Liver (tissue), 9 donors: Measurements from ENCODE around the gene ANO7. TPM values are rescaled to one million over a fixed set of nuclear protein-coding genes. Genes with fewer than 3 reads are reported as not detected.

ENCODE experiments used
- DNase-seq: peaks from one replicate; pipeline ENCODE4 v3.0.0-alpha.2; 2017; ENCODE audit warnings: low spot score
- H3K27ac ChIP-seq, 2 donors: one replicate each; pipeline ENCODE4 v1.7.0; 2013; ENCODE audit warnings: inconsistent platforms in 2 of 2, low read length in 2 of 2, control low read depth in 1 of 2, low read depth in 1 of 2, mild to moderate bottlenecking in 1 of 2
- H3K27me3 ChIP-seq, 4 donors: one replicate each; pipeline versions ENCODE4 v1.6.1 to v1.7.0; 2013; ENCODE audit warnings: low read length in 3 of 4, inconsistent platforms in 1 of 4, mild to moderate bottlenecking in 1 of 4, moderate library complexity in 1 of 4; ENCODE audit not compliant: control insufficient read depth in 4 of 4, insufficient read depth in 4 of 4
- H3K36me3 ChIP-seq, 4 donors: one replicate each; pipeline versions ENCODE4 v1.6.1 to v1.7.0; 2013; ENCODE audit warnings: low read length in 3 of 4, mild to moderate bottlenecking in 3 of 4, low read depth in 1 of 4, moderate library complexity in 1 of 4; ENCODE audit not compliant: control insufficient read depth in 4 of 4, insufficient read depth in 3 of 4
- H3K4me1 ChIP-seq, 4 donors: one replicate each; pipeline versions ENCODE4 v1.6.1 to v1.7.0; 2013; ENCODE audit warnings: low read length in 3 of 4, mild to moderate bottlenecking in 3 of 4, moderate library complexity in 1 of 4; ENCODE audit not compliant: control insufficient read depth in 4 of 4, insufficient read depth in 4 of 4
- H3K4me3 ChIP-seq, 3 donors: one replicate each; pipeline versions ENCODE4 v1.6.1 to v1.7.0; 2013; ENCODE audit warnings: low read length in 3 of 3, control low read depth in 1 of 3, low read depth in 1 of 3, mild to moderate bottlenecking in 1 of 3
- H3K9ac ChIP-seq, 2 donors: one replicate each; pipeline ENCODE4 v1.7.0; 2013; ENCODE audit warnings: low read length in 2 of 2, mild to moderate bottlenecking in 2 of 2, moderate library complexity in 2 of 2, control low read depth in 1 of 2, low read depth in 1 of 2
- H3K9me3 ChIP-seq, 4 donors: one replicate each; pipeline versions ENCODE4 v1.6.1 to v1.7.0; 2013; ENCODE audit warnings: low read length in 3 of 4; ENCODE audit not compliant: control insufficient read depth in 4 of 4
- CTCF ChIP-seq: fragments of 150-350 bp; IDR thresholded peaks from 2 replicates; pipeline ENCODE4 v1.5.1; 2017; ENCODE audit warnings: improper control_type of control experiment, low read depth, low read length; ENCODE audit not compliant: missing input control
- EGR1 ChIP-seq, 2 donors: IDR thresholded peaks; 2 replicates each; pipeline ENCODE4 v1.6.1; 2016 to 2018; ENCODE audit warnings: antibody characterized with exemption in 2 of 2, low read depth in 2 of 2
- FOXA1 ChIP-seq: IDR thresholded peaks from 2 replicates; pipeline ENCODE4 v1.6.1; 2016; ENCODE audit warnings: antibody characterized with exemption
- FOXA2 ChIP-seq: IDR thresholded peaks from 2 replicates; pipeline ENCODE4 v1.6.1; 2016; ENCODE audit warnings: antibody characterized with exemption
- GABPA ChIP-seq, 2 donors: IDR thresholded peaks in 1 of 2; conservative IDR thresholded peaks in 1 of 2; 2 replicates each; pipeline ENCODE4 v1.6.1; 2016; ENCODE audit warnings: antibody characterized with exemption in 2 of 2, mild to moderate bottlenecking in 1 of 2, moderate library complexity in 1 of 2
- HNF4A ChIP-seq, 2 donors: conservative IDR thresholded peaks; 2 replicates each; pipeline ENCODE4 v1.6.1; 2016; ENCODE audit warnings: antibody characterized with exemption in 2 of 2, mild to moderate bottlenecking in 2 of 2
- HNF4G ChIP-seq: IDR thresholded peaks from 2 replicates; pipeline ENCODE4 v1.6.1; 2016; ENCODE audit warnings: antibody characterized with exemption
- JUND ChIP-seq, 2 donors: IDR thresholded peaks; 2 replicates each; pipeline ENCODE4 v1.6.1; 2016; ENCODE audit warnings: antibody characterized with exemption in 2 of 2
- NR2F2 ChIP-seq: IDR thresholded peaks from 2 replicates; pipeline ENCODE4 v1.6.1; 2016; ENCODE audit warnings: antibody characterized with exemption
- RAD21 ChIP-seq, 2 donors: IDR thresholded peaks; 2 replicates each; pipeline ENCODE4 v1.6.1; 2016; ENCODE audit warnings: antibody characterized with exemption in 2 of 2, mild to moderate bottlenecking in 2 of 2
- TAF1 ChIP-seq: conservative IDR thresholded peaks from 2 replicates; pipeline ENCODE4 v1.6.1; 2016; ENCODE audit warnings: antibody characterized with exemption, mild to moderate bottlenecking
- ZBTB33 ChIP-seq: IDR thresholded peaks from 2 replicates; pipeline ENCODE4 v1.6.1; 2016; ENCODE audit warnings: antibody characterized with exemption
- WGBS: extraction: QIAGEN DNeasy Blood & Tissue Kit; methylation state at CpG from one replicate; pipeline ENCODE4 v1.1.7; 2013; 5-methylcytosine and 5-hydroxymethylcytosine counted together
- polyA plus RNA-seq, 2 donors: library from polyadenylated mRNA; stranded (reverse) in 1 of 2; unstranded in 1 of 2; fragments of 200-250 nt in 1 of 2; fragments of >200 nt in 1 of 2; fragmentation: Nextera tagmentation in 1 of 2; extraction: Ambion mirVana in 1 of 2; gene quantifications; one replicate each; pipeline versions ENCODE4 v1.2.1 to v1.2.3, GENCODE V29; 2013 to 2015
- total RNA-seq, 2 donors: library from RNA; depleted of rRNA; stranded (reverse); fragments of >200 nt; gene quantifications; one replicate each; pipeline ENCODE4 v1.2.3, GENCODE V29; 2014
- TF ChIP-seq, protein P1 (sequence below): IDR thresholded peaks from 2 replicates; pipeline ENCODE4 v1.6.1; 2016; ENCODE audit warnings: antibody characterized with exemption
- TF ChIP-seq, protein P2 (sequence below): IDR thresholded peaks from 2 replicates; pipeline ENCODE4 v1.6.1; 2016; ENCODE audit warnings: antibody characterized with exemption, mild to moderate bottlenecking
- donor health status: healthy.
- donor health status: healthy.
- donor health status: healthy.
- donor health status: healthy.
- donor health status: healthy.

The ANO7 gene
- total and polyA plus RNA-seq, 4 donors, result 0.25 to 0.70 (median 0.45) TPM

GRCh38 chr2:241230435-241230834 lies 42.0 kb downstream of the ANO7 start:
- Histone ChIP-seq H3K36me3 (peaks cover 42 to 91% (median 74%) of the 10 kb centered on the region in 4 donors), H3K4me3 (no peak overlapping the region), H3K27me3 (no peaks in the 10 kb centered on the region), H3K4me1 (no peaks in the 10 kb centered on the region), H3K27ac (no peak overlapping the region), H3K9ac (no peak overlapping the region), H3K9me3 (no peaks in the 10 kb centered on the region)
- TF ChIP-seq JUND (IDR thresholded peaks at IDR 0.05), result no peak
- no peak for TF ChIP-seq GABPA (IDR thresholded peaks at IDR 0.05 in 1 of 2, conservative IDR thresholded peaks at IDR 0.05 in 1 of 2)
- no peak for TF ChIP-seq HNF4G
- no peak for TF ChIP-seq TAF1
- no peak for TF ChIP-seq RAD21 (IDR thresholded peaks at IDR 0.05)
- TF ChIP-seq NR2F2, result no peak
- TF ChIP-seq HNF4A (conservative IDR thresholded peaks at IDR 0.05), result no peak
- TF ChIP-seq CTCF, result no peak
- TF ChIP-seq EGR1 (IDR thresholded peaks at IDR 0.05; ENCODE audit: low read depth in 2 of 2), result no peak
- no peak for TF ChIP-seq FOXA1
- TF ChIP-seq FOXA2, result no peak
- TF ChIP-seq ZBTB33, result no peak
- TF ChIP-seq, protein P1, sequence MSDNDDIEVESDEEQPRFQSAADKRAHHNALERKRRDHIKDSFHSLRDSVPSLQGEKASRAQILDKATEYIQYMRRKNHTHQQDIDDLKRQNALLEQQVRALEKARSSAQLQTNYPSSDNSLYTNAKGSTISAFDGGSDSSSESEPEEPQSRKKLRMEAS, result no peak
- TF ChIP-seq, protein P2, sequence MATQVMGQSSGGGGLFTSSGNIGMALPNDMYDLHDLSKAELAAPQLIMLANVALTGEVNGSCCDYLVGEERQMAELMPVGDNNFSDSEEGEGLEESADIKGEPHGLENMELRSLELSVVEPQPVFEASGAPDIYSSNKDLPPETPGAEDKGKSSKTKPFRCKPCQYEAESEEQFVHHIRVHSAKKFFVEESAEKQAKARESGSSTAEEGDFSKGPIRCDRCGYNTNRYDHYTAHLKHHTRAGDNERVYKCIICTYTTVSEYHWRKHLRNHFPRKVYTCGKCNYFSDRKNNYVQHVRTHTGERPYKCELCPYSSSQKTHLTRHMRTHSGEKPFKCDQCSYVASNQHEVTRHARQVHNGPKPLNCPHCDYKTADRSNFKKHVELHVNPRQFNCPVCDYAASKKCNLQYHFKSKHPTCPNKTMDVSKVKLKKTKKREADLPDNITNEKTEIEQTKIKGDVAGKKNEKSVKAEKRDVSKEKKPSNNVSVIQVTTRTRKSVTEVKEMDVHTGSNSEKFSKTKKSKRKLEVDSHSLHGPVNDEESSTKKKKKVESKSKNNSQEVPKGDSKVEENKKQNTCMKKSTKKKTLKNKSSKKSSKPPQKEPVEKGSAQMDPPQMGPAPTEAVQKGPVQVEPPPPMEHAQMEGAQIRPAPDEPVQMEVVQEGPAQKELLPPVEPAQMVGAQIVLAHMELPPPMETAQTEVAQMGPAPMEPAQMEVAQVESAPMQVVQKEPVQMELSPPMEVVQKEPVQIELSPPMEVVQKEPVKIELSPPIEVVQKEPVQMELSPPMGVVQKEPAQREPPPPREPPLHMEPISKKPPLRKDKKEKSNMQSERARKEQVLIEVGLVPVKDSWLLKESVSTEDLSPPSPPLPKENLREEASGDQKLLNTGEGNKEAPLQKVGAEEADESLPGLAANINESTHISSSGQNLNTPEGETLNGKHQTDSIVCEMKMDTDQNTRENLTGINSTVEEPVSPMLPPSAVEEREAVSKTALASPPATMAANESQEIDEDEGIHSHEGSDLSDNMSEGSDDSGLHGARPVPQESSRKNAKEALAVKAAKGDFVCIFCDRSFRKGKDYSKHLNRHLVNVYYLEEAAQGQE, result no peak
- no peak for DNase-seq
- WGBS, result 97% methylated on average over 19 of the region's 19 CpGs

- Histone ChIP-seq H3K9ac (no peak overlapping the region), H3K4me3 (no peak overlapping the region), H3K36me3 (peaks cover 52 to 96% (median 83%) of the 10 kb centered on the region in 4 donors), H3K4me1 (no peaks in the 10 kb centered on the region), H3K27ac (no peak overlapping the region), H3K9me3 (no peaks in the 10 kb centered on the region), H3K27me3 (no peaks in the 10 kb centered on the region)
- no peak for DNase-seq
- WGBS, result 91% methylated on average over 13 of the region's 13 CpGs
- no peak for TF ChIP-seq TAF1
- TF ChIP-seq EGR1 (IDR thresholded peaks at IDR 0.05; ENCODE audit: low read depth in 2 of 2), result no peak
- no peak for TF ChIP-seq GABPA (IDR thresholded peaks at IDR 0.05 in 1 of 2, conservative IDR thresholded peaks at IDR 0.05 in 1 of 2)
- no peak for TF ChIP-seq HNF4A (conservative IDR thresholded peaks at IDR 0.05)
These were observed 44.5 kb downstream of the ANO7 start for GRCh38 chr2:241232736-241233575.
